Measurements from ENCODE around the gene ASB6.

ASB6 gene

DNA sequence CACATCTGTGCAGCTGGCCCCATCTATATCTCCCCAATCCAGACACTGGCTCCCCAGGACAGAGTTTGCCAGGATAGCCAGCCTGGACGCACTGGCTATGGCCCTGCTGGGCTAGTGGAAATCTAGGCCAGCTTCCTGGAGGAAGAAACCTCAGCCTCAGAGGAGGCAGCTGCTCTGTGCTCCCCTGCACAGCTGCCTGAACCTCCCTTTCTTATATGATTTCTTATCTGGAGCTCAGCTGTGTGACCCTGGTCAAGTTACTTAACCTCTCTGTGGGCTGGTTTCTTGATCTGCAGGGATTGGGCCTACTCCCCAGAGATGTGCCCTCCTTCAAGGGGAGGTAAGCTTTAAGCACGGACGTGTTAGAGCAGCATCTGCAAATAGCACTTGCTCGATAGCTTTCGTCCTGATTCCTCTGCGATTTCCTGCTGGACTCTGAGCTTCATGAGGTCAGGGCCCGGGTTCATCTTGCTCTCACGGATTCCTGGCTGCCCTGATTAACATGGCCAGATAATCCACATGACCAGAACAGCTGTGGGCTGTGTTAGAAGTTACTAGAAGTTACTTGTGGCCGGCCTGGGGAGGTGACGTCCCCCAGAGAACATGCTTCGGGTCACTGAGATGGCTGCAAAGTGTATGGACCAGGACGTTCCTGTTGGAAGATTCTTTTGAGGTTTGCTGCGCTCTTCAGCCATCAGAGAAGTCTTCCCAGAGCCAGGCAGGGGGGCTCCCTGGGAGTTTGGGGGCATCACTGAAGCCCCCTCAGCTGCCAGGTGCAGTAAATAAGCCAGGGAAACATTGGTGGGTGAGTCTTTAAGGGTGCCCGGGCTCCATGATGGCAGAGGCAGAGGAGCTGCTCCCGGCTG lies 35.6 kb downstream of the ASB6 start:
- WGBS (ENCODE audit: extremely low coverage, insufficient coverage, low lambda C conversion rate): no CpG with 5 or more reads among the region's 15 CpGs
- Histone ChIP-seq H3K79me2 (ENCODE audit: control insufficient read depth, insufficient read depth, low read length) (no peaks in the 10 kb centered on the region), H2BK15ac (replicated peaks; ENCODE audit: low read depth) (peak overlapping the region; percentile 27), H3K4me3 (ENCODE audit: low read length) (no peak overlapping the region), H3K4me2 (ENCODE audit: low read length) (no peak overlapping the region), H3K4me1 (ENCODE audit: control insufficient read depth, low read depth, low read length) (peaks cover 12% of the 10 kb centered on the region), H3K4ac (ENCODE audit: low read depth, low read length) (peak overlapping the region; percentile 61), H3K79me1 (ENCODE audit: low read length) (no peaks in the 10 kb centered on the region), H4K8ac (ENCODE audit: low read depth, low read length) (no peak overlapping the region), H3K56ac (ENCODE audit: low read length) (peak overlapping the region; percentile 81), H3K18ac (ENCODE audit: low read length) (peak overlapping the region; percentile 15), H3K9ac (ENCODE audit: low read length) (no peak overlapping the region), H2AK5ac (ENCODE audit: low read length) (peak overlapping the region; percentile 99), H2BK120ac (ENCODE audit: low read depth, low read length) (no peak overlapping the region), H3K36me3 (ENCODE audit: control insufficient read depth, insufficient read depth, low read length) (no peaks in the 10 kb centered on the region), H3K27ac (ENCODE audit: low read depth, low read length) (no peak overlapping the region), H3K27me3 (ENCODE audit: insufficient read depth, low read length, poor library complexity) (no peaks in the 10 kb centered on the region), H4K5ac (ENCODE audit: low read length) (no peak overlapping the region), H3K23ac (ENCODE audit: low read length) (peak overlapping the region; percentile 66), H2BK5ac (ENCODE audit: low read length) (peak overlapping the region; percentile 11)
- DNase-seq: no peak

DNA sequence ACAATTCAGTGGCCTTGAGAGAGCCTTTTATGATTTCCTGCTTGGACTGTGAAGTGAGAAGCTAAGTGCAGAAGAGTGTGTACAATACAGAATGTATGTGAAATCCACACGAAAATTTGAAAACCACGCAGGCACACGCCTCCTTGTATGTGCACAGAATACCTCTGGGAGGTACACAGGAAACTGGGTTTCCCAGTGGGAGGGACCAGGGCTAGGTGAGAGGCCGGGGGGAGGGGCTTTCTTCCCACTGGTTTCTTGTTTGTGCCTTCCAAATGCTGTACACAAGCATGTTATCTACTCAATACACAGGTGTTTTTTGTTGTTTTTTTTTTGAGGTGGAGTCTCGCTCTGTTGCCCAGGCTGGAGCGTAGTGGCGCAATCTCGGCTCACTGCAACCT lies 37.2 kb downstream of the ASB6 start:
- Histone ChIP-seq H3K4ac (ENCODE audit: low read depth, low read length) (no peak overlapping the region), H3K23ac (ENCODE audit: low read length) (peak overlapping the region; percentile 66), H4K8ac (ENCODE audit: low read depth, low read length) (no peak overlapping the region), H2BK120ac (ENCODE audit: low read depth, low read length) (no peak overlapping the region), H3K4me1 (ENCODE audit: control insufficient read depth, low read depth, low read length) (peaks cover 11% of the 10 kb centered on the region), H3K79me2 (ENCODE audit: control insufficient read depth, insufficient read depth, low read length) (no peaks in the 10 kb centered on the region), H3K4me2 (ENCODE audit: low read length) (no peak overlapping the region), H4K5ac (ENCODE audit: low read length) (no peak overlapping the region), H2AK5ac (ENCODE audit: low read length) (peak overlapping the region; percentile 99), H3K27me3 (ENCODE audit: insufficient read depth, low read length, poor library complexity) (no peaks in the 10 kb centered on the region), H3K18ac (ENCODE audit: low read length) (no peak overlapping the region), H3K36me3 (ENCODE audit: control insufficient read depth, insufficient read depth, low read length) (no peaks in the 10 kb centered on the region), H3K4me3 (ENCODE audit: low read length) (no peak overlapping the region), H3K56ac (ENCODE audit: low read length) (peak overlapping the region; percentile 78), H3K9ac (ENCODE audit: low read length) (no peak overlapping the region), H3K27ac (ENCODE audit: low read depth, low read length) (no peak overlapping the region), H3K79me1 (ENCODE audit: low read length) (no peaks in the 10 kb centered on the region), H2BK15ac (replicated peaks; ENCODE audit: low read depth) (no peak overlapping the region), H2BK5ac (ENCODE audit: low read length) (peak overlapping the region; percentile 70)
- WGBS (ENCODE audit: extremely low coverage, insufficient coverage, low lambda C conversion rate): no CpG with 5 or more reads among the region's 8 CpGs
- DNase-seq: no peak

DNA sequence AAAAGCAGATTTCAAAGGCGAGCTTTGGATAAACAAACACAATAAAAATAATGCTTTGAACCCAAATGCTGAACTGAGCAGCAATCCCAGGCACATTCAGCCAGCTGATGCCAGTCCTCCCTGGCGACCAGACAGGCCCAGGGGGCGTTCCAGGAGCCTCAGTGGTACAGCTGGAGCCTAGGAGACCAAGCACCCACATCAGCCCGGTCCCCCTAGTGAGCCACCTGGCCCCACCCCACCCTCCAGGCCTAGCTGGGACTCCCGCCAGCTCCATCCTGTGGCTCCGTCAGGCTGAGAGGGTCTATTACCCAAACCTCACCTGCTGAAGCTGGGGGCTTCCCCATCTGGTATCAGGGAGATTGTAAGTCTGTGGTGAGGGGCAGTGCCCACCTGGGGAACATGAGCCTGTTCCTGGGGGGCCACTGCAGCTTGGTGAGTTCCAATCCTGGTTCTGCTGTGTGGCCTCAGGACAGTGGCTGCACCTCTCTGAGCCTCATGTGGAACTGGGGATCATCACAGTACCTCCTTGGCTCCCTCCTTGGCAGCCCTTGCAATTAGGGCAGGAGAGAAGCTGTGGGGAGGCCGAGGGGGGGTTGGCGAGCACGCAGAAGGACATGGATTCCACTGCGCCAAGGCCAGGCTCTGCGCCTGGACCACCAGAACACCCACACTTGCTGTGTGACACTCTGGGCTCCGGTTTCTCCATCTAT lies 37.7 kb downstream of the ASB6 start:
- Histone ChIP-seq H3K23ac (ENCODE audit: low read length) (peak overlapping the region; percentile 66), H4K8ac (ENCODE audit: low read depth, low read length) (no peak overlapping the region), H2BK120ac (ENCODE audit: low read depth, low read length) (peak overlapping the region; percentile 17), H3K4ac (ENCODE audit: low read depth, low read length) (peak overlapping the region; percentile 21), H3K79me2 (ENCODE audit: control insufficient read depth, insufficient read depth, low read length) (no peaks in the 10 kb centered on the region), H3K36me3 (ENCODE audit: control insufficient read depth, insufficient read depth, low read length) (no peaks in the 10 kb centered on the region), H3K4me1 (ENCODE audit: control insufficient read depth, low read depth, low read length) (peaks cover 9% of the 10 kb centered on the region), H3K9ac (ENCODE audit: low read length) (peak overlapping the region; percentile 13), H4K5ac (ENCODE audit: low read length) (no peak overlapping the region), H3K27me3 (ENCODE audit: insufficient read depth, low read length, poor library complexity) (no peaks in the 10 kb centered on the region), H3K27ac (ENCODE audit: low read depth, low read length) (no peak overlapping the region), H2BK15ac (replicated peaks; ENCODE audit: low read depth) (peak overlapping the region; percentile 23), H2AK5ac (ENCODE audit: low read length) (peak overlapping the region; percentile 99), H2BK5ac (ENCODE audit: low read length) (peak overlapping the region; percentile 70), H3K56ac (ENCODE audit: low read length) (peak overlapping the region; percentile 78), H3K79me1 (ENCODE audit: low read length) (no peaks in the 10 kb centered on the region), H3K4me2 (ENCODE audit: low read length) (no peak overlapping the region), H3K4me3 (ENCODE audit: low read length) (no peak overlapping the region), H3K18ac (ENCODE audit: low read length) (peak overlapping the region; percentile 31)
- no peak for DNase-seq
- WGBS (ENCODE audit: extremely low coverage, insufficient coverage, low lambda C conversion rate): no CpG with 5 or more reads among the region's 12 CpGs

DNA sequence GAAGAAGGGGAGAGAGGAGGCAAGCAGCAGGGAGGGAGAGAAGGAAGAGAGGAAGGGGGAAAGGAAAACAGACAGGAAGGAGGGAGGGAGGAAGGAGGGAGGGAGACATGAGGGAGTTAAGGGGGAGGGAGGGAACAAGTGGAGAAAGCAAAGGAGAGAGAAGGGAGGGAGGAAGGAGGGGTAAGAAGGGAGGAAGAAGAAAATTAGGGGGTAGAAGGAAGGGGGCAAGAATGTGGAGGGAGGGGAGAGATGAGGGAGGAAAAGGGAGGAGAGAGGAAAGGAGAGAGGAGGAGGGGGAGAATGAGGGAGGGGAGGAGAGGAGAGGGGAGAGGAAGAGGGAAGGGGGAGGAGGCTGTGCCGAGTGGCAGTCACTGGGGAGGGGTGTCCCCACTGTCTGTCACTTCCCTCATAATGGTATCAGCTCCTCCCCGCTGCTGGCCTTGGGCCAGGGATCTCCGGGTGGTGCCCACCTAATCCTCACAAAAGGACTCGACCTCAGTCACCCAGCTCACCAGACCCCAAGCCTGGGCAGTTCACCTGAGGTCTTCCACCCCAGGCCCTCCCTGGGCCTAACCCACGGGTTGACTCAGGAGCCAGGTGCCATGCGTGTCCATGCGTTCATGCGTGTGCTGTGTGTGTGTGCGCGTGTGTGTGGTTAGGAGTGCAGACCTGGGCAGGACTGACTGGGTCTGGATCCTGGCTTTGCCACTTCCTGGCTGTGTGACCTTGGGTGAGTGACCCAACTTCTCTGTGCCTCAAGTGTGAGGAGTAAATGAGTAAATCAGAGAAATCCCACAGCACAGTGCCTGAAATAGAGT lies 39.1 kb downstream of the ASB6 start:
- H4K5ac ChIP-seq (ENCODE audit: low read length): no peak overlapping the region
- peak overlapping the region; percentile 66 for H3K9ac ChIP-seq (ENCODE audit: low read length)
- no peak overlapping the region for H4K8ac ChIP-seq (ENCODE audit: low read depth, low read length)
- H3K36me3 ChIP-seq (ENCODE audit: control insufficient read depth, insufficient read depth, low read length): no peaks in the 10 kb centered on the region
- no peak overlapping the region for H2BK15ac ChIP-seq (replicated peaks; ENCODE audit: low read depth)
- peak overlapping the region; percentile 96 for H2BK5ac ChIP-seq (ENCODE audit: low read length)
- WGBS (ENCODE audit: extremely low coverage, insufficient coverage, low lambda C conversion rate): no CpG with 5 or more reads among the region's 10 CpGs
- H3K23ac ChIP-seq (ENCODE audit: low read length): no peak overlapping the region
- H3K79me2 ChIP-seq (ENCODE audit: control insufficient read depth, insufficient read depth, low read length): no peaks in the 10 kb centered on the region
- peak overlapping the region; percentile 44 for H3K27ac ChIP-seq (ENCODE audit: low read depth, low read length)
- peak; percentile 76 for DNase-seq
- H3K4ac ChIP-seq (ENCODE audit: low read depth, low read length): peak overlapping the region; percentile 21
- H3K18ac ChIP-seq (ENCODE audit: low read length): peak overlapping the region; percentile 0
- H2BK120ac ChIP-seq (ENCODE audit: low read depth, low read length): no peak overlapping the region
- H3K56ac ChIP-seq (ENCODE audit: low read length): peak overlapping the region; percentile 93
- no peak overlapping the region for H3K4me3 ChIP-seq (ENCODE audit: low read length)
- no peaks in the 10 kb centered on the region for H3K79me1 ChIP-seq (ENCODE audit: low read length)
- H3K27me3 ChIP-seq (ENCODE audit: insufficient read depth, low read length, poor library complexity): no peaks in the 10 kb centered on the region
- H3K4me2 ChIP-seq (ENCODE audit: low read length): peak overlapping the region; percentile 16
- H3K4me1 ChIP-seq (ENCODE audit: control insufficient read depth, low read depth, low read length): peaks cover 15% of the 10 kb centered on the region
- peak overlapping the region; percentile 100 for H2AK5ac ChIP-seq (ENCODE audit: low read length)

DNA sequence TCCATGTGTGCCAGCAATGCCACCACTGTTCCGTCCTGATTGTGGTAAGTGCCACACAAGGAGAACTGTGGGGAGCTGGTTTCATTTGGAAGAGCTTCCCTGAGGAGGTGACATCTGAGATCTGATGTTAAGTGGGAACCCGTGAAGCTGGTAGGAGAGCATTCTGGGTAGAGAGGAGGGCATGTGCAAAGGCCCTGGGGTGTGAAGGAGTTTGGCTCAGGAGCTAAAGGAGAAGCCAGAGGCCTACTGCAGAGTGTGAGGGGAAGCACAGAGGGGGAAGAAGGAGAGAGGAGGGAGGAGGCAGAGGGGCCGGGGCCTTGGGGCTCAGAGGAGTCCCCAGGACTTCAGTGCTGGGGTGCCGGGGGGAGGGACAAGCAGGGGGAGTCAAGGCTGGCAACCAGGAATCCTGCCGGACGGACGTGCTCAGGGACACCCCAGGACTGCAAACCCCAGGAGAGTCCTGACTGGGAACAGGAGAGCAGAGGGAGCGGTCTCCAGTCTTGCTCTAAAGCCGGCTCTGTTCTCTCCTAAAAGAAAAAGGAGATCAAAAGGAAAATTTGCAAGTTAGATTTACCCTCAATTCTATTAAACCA lies 40.8 kb downstream of the ASB6 start:
- WGBS (ENCODE audit: extremely low coverage, insufficient coverage, low lambda C conversion rate): no CpG with 5 or more reads among the region's 9 CpGs
- Histone ChIP-seq H3K9ac (ENCODE audit: low read length) (no peak overlapping the region), H3K36me3 (ENCODE audit: control insufficient read depth, insufficient read depth, low read length) (no peaks in the 10 kb centered on the region), H3K4me3 (ENCODE audit: low read length) (no peak overlapping the region), H3K23ac (ENCODE audit: low read length) (no peak overlapping the region), H4K5ac (ENCODE audit: low read length) (no peak overlapping the region), H3K18ac (ENCODE audit: low read length) (no peak overlapping the region), H3K4ac (ENCODE audit: low read depth, low read length) (peak overlapping the region; percentile 20), H3K4me1 (ENCODE audit: control insufficient read depth, low read depth, low read length) (peaks cover 16% of the 10 kb centered on the region), H3K27ac (ENCODE audit: low read depth, low read length) (no peak overlapping the region), H3K79me2 (ENCODE audit: control insufficient read depth, insufficient read depth, low read length) (no peaks in the 10 kb centered on the region), H2BK5ac (ENCODE audit: low read length) (no peak overlapping the region), H2BK15ac (replicated peaks; ENCODE audit: low read depth) (no peak overlapping the region), H3K27me3 (ENCODE audit: insufficient read depth, low read length, poor library complexity) (no peaks in the 10 kb centered on the region), H3K4me2 (ENCODE audit: low read length) (no peak overlapping the region), H3K79me1 (ENCODE audit: low read length) (no peaks in the 10 kb centered on the region), H4K8ac (ENCODE audit: low read depth, low read length) (no peak overlapping the region), H2BK120ac (ENCODE audit: low read depth, low read length) (no peak overlapping the region), H2AK5ac (ENCODE audit: low read length) (peak overlapping the region; percentile 93), H3K56ac (ENCODE audit: low read length) (peak overlapping the region; percentile 1)
- no peak for DNase-seq

All from mesendoderm (in vitro differentiated cells).